Smooth muscle cell (in vitro differentiated cells): ENCODE results near the gene CUEDC1. TPM values are rescaled to one million over a fixed set of nuclear protein-coding genes. Genes with fewer than 3 reads are reported as not detected.

Experiments used
- DNase-seq: peaks from one replicate; lab custom pipeline; 2025; ENCODE audit not compliant: unreplicated experiment; lab: John Stamatoyannopoulos, UW
- H2AFZ ChIP-seq: fragments of 200-600 bp; sonication (generic); 2 replicates; pipeline ENCODE4 v1.6.0; 2016; ENCODE audit warnings: antibody characterized with exemption, low read depth, mild to moderate bottlenecking
- H3F3A ChIP-seq: fragments of 200-600 bp; sonication (generic); 2 replicates; pipeline ENCODE4 v1.6.0; 2017; ENCODE audit warnings: antibody characterized with exemption, low read depth
- H3K27ac ChIP-seq: fragments of 200-600 bp; sonication (generic); 2 replicates; pipeline ENCODE4 v1.5.1; 2016; ENCODE audit warnings: low read depth, mild to moderate bottlenecking
- H3K27me3 ChIP-seq: fragments of 200-600 bp; sonication (generic); 2 replicates; pipeline ENCODE4 v1.6.1; 2016; ENCODE audit warnings: low read depth, mild to moderate bottlenecking
- H3K36me3 ChIP-seq: fragments of 200-600 bp; sonication (generic); 2 replicates; pipeline ENCODE4 v1.5.1; 2016; ENCODE audit warnings: low read depth
- H3K4me1 ChIP-seq: fragments of 200-600 bp; sonication (generic); 2 replicates; pipeline ENCODE4 v1.5.1; 2016; ENCODE audit warnings: low read depth
- H3K4me2 ChIP-seq: fragments of 200-600 bp; sonication (generic); 2 replicates; pipeline ENCODE4 v1.6.0; 2016; ENCODE audit warnings: mild to moderate bottlenecking
- H3K4me3 ChIP-seq: fragments of 200-600 bp; sonication (generic); 2 replicates; pipeline ENCODE4 v1.5.1; 2016; ENCODE audit warnings: mild to moderate bottlenecking
- H3K79me2 ChIP-seq: fragments of 200-600 bp; sonication (generic); 2 replicates; pipeline ENCODE4 v1.6.0; 2016; ENCODE audit warnings: low read depth, mild to moderate bottlenecking
- H3K9ac ChIP-seq: fragments of 200-600 bp; sonication (generic); 2 replicates; pipeline ENCODE4 v1.6.0; 2016; ENCODE audit warnings: low read depth
- H3K9me3 ChIP-seq: fragments of 200-600 bp; sonication (generic); replicated peaks from 2 replicates; pipeline ENCODE4 v1.5.1; 2016; ENCODE audit warnings: low read depth
- H4K20me1 ChIP-seq: fragments of 200-600 bp; sonication (generic); 2 replicates; pipeline ENCODE4 v1.6.0; 2016; ENCODE audit warnings: low read depth
- WGBS: methylation state at CpG from one replicate; pipeline ENCODE4 v1.1.7; 2016; ENCODE audit warnings: low lambda C conversion rate; 5-methylcytosine and 5-hydroxymethylcytosine counted together
- polyA plus RNA-seq: library from polyadenylated mRNA; unstranded; fragments of >200 nt; fragmentation: Nextera tagmentation; extraction: Ambion mirVana; gene quantifications from 2 replicates; pipeline ENCODE4 v1.2.1, GENCODE V29; 2016
- total RNA-seq: library from RNA; depleted of rRNA; stranded (reverse); fragments of >200 nt; gene quantifications from 2 replicates; pipeline ENCODE4 v1.2.3, GENCODE V29; 2014
- TF ChIP-seq, protein P1 (sequence below): fragments of 200-600 bp; sonication (generic); IDR thresholded peaks from 2 replicates; pipeline ENCODE4 v1.5.1; 2017; ENCODE audit warnings: borderline replicate concordance, mild to moderate bottlenecking, antibody characterized with exemption; ENCODE audit not compliant: insufficient read depth, poor library complexity, severe bottlenecking

CUEDC1 gene
- total and polyA plus RNA-seq, 2 experiments from 2014 or later = 11.1 to 11.7 TPM

DNA sequence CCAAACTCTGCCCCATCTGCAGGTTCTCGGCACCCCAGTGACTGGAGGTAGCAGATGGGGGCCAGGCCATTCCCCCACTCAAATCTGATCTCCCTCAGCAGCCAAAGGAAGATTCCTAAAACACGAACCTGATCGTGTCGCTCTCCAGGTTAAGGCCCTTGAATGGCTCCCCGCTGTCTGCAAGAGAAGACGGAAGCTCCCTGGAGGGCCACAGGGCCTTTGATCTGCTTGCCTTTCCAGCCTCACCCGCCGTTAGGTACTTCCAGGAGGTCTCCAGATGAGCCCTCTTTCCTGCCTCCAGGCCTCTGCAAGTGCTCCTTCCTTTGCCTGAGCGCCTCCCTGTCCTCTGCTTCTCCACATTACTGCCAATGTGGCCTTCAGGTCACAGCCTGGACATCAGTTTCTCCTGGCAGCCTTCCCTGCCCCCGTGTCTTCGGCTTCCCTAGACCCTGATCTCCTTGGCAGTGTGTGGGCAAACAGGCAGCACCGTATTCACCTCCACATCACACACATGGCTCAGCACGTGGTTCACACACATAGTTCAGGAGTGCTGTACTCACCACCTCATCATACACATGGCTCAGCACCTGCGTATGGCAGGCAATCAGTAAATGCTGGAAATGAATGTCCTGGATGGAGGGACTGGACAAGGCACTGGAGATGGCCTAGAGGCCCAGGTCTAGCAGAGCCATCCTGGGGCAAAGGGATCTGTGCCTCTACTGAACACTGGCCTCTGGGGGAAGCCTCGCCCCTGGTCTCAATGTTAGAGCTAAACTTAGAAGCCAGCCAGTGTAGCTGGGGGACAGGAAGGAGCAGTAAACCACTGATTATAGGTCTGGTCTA lies 79.0 kb downstream of the CUEDC1 start:
- H3K4me3 ChIP-seq = no peak overlapping the region
- TF ChIP-seq, protein P1, sequence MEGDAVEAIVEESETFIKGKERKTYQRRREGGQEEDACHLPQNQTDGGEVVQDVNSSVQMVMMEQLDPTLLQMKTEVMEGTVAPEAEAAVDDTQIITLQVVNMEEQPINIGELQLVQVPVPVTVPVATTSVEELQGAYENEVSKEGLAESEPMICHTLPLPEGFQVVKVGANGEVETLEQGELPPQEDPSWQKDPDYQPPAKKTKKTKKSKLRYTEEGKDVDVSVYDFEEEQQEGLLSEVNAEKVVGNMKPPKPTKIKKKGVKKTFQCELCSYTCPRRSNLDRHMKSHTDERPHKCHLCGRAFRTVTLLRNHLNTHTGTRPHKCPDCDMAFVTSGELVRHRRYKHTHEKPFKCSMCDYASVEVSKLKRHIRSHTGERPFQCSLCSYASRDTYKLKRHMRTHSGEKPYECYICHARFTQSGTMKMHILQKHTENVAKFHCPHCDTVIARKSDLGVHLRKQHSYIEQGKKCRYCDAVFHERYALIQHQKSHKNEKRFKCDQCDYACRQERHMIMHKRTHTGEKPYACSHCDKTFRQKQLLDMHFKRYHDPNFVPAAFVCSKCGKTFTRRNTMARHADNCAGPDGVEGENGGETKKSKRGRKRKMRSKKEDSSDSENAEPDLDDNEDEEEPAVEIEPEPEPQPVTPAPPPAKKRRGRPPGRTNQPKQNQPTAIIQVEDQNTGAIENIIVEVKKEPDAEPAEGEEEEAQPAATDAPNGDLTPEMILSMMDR = no peak
- H3K27me3 ChIP-seq = no peaks in the 10 kb centered on the region
- H3K36me3 ChIP-seq = no peaks in the 10 kb centered on the region
- H3K9me3 ChIP-seq = no peaks in the 10 kb centered on the region
- H3K9ac ChIP-seq = peak overlapping the region; percentile 27
- H3K27ac ChIP-seq = peak overlapping the region; percentile 52
- H4K20me1 ChIP-seq = no peaks in the 10 kb centered on the region
- 63% methylated on average over 15 of the region's 15 CpGs for WGBS
- H3F3A ChIP-seq = peaks cover 35% of the 10 kb centered on the region
- no peaks in the 10 kb centered on the region for H3K79me2 ChIP-seq
- H3K4me2 ChIP-seq = peak overlapping the region; percentile 75
- no peak for DNase-seq
- peaks cover 46% of the 10 kb centered on the region for H3K4me1 ChIP-seq
- no peak overlapping the region for H2AFZ ChIP-seq

DNA sequence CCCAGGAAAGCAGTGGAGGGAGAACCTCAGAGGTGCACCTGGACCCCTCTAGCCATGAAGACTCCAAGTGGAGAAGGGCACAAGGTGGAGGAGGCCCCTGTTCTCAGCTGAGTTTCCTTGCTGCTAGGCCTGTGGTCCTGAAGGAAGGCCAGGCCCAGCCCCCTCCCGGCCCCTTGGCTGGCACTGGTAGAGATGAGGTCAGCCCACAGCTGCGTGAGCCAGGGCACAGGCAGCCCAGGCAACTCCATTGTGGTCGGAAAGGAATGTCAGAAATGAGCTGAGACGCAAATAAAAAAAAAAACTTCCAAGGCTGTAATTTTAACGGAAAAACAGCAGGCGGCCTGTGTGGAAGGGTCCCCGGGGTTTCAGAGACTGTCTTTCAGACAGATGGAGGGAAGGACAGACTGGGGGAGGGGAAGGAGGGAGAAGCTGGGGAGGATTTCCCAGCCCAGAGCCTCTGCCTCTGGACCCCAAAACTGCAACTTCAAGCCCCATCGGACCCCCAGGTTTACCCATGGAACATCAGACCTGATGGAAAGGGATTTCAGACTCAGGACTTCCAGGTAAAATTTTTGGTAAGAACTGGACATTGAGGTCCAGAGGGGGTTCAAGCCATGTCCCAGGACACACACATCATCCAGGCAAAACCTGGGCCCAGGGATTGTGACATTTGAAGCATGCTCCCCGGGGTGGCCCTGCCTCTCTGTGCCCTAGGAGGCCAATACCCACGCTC lies 79.8 kb downstream of the CUEDC1 start:
- Histone ChIP-seq H3F3A (peaks cover 34% of the 10 kb centered on the region), H3K4me3 (peak overlapping the region; percentile 21), H3K4me2 (peak overlapping the region; percentile 86), H2AFZ (no peak overlapping the region), H3K36me3 (no peaks in the 10 kb centered on the region), H3K27ac (peak overlapping the region; percentile 96), H3K79me2 (no peaks in the 10 kb centered on the region), H3K27me3 (no peaks in the 10 kb centered on the region), H3K9ac (peak overlapping the region; percentile 89), H3K4me1 (peaks cover 40% of the 10 kb centered on the region), H4K20me1 (no peaks in the 10 kb centered on the region), H3K9me3 (no peaks in the 10 kb centered on the region)
- TF ChIP-seq, protein P1 = peak; percentile 49
- 20% methylated on average over 10 of the region's 10 CpGs for WGBS
- peak; percentile 71 for DNase-seq

DNA sequence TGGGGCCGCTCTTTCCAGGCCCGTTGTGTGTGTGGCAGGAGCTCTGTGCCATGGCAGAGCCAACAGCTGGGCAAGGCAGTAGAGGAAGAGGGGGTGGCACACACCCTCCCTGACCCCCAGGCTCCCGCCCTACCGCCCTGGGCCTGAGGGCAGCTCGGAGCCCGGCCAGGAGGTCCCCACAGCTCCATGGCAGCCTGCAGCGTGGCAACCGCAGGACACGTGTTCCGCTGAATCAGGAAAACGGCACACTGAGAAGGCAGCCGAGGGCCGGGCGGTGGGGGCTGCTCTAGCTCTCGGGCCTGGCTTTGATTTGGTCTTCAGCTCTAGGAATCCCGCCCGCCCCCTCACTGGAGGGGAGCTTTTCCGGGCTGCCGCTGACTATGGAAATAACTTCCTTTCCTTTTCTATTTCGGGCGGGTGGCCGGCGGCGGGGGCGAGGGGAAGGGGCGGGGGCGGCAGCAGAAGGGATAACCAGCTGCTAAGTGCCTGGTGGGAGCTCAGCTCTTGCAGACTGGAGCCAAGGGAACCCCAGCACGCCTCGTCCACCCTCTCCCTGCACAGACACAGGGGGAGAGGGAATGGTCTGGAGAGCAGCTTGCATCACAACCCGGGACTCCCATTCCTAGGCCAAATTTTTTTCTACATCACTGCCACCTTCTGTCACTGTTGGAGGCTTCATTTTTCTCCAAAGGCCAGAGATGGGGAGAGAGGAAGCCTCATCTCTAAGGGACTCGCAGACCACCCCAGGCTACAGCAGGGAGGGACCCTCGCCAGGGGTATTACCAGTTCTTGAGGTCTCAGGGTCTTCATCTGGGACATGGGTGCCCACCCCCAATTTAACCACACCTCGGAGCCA lies 80.5 kb downstream of the CUEDC1 start:
- Histone ChIP-seq H4K20me1 (no peaks in the 10 kb centered on the region), H3K9me3 (no peaks in the 10 kb centered on the region), H3K27ac (peak overlapping the region; percentile 96), H3K4me2 (peak overlapping the region; percentile 86), H3K79me2 (no peaks in the 10 kb centered on the region), H3K36me3 (no peaks in the 10 kb centered on the region), H2AFZ (no peak overlapping the region), H3K4me1 (peaks cover 33% of the 10 kb centered on the region), H3K27me3 (no peaks in the 10 kb centered on the region), H3F3A (peaks cover 29% of the 10 kb centered on the region), H3K9ac (peak overlapping the region; percentile 90), H3K4me3 (peak overlapping the region; percentile 21)
- TF ChIP-seq, protein P1 = no peak
- 12% methylated on average over 33 of the region's 33 CpGs for WGBS
- peak; percentile 79 for DNase-seq
